HPDE6-E6E7 (cell line): ENCODE results near the gene ETV3L.
A peak's percentile ranks its signal among the peaks of the same experiment; 100 is the strongest.

Source experiments
- DNase-seq: peaks from one replicate; pipeline ENCODE4 v3.0.0; 2011; ENCODE audit warnings: missing footprints; ENCODE audit errors: extremely low spot score

Gene ETV3L

GRCh38 chr1:157099633-157100009 lies at the start of gene ETV3L:
TSS of gene ETV3L (minus strand) at chr1:157099808. CDS start at chr1:157099523, 285 bp downstream.
- no peak for DNase-seq

- DNase-seq, result no peak
Measured at GRCh38 chr1:157147906-157148700, 48.5 kb upstream of the ETV3L start.

GRCh38 chr1:157147037-157147436 lies 47.4 kb upstream of the ETV3L start:
- no peak for DNase-seq

DNA sequence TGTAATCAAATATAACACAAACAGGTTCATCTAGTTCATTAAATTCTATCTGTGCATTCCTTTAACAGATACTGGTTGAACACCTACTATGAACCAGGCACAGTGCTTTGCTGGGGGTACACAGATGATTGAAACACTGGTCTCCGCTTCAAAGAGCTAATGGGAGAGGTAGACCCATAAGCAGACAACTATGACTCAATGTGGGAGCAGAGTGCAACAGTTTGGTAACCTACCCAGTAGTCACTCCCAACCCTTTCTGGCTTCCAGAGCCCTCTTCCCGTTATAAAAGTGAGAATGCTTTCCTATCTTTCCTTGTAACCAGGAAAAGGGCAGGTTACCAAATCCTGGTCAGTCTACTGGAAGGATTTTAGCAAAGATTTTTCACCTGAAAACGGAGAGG lies 46.6 kb upstream of the ETV3L start:
- no peak for DNase-seq

- DNase-seq, result no peak
Measured at GRCh38 chr1:157145076-157145475, 45.5 kb upstream of the ETV3L start.

GRCh38 chr1:157144509-157144908 lies 44.9 kb upstream of the ETV3L start:
- DNase-seq, result no peak

GRCh38 chr1:157142765-157143423 lies 43.3 kb upstream of the ETV3L start:
- DNase-seq, result no peak

DNA sequence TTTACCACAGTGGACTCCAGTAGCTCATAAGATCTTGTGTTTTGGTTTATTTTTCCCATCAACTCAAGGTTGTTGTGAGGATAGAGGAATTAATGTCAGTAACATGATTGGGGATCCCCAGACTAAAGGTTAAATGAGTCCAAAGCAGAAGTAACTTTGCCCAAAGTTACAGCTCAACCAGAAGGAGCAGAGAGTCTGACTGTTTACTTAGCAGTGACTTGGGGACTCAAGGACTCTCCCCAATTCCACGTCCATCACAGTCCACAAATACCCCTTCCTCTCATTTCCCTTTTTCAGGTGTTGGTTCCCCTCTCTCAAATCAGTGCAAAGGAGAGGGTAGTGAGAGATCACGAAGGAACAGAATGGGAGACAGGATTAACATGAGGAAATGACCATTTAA lies 42.6 kb upstream of the ETV3L start:
- DNase-seq, result no peak

- DNase-seq, result no peak
Measured at GRCh38 chr1:157141212-157141855, 41.7 kb upstream of the ETV3L start.

GRCh38 chr1:157140063-157140588 lies 40.5 kb upstream of the ETV3L start:
- no peak for DNase-seq

DNA sequence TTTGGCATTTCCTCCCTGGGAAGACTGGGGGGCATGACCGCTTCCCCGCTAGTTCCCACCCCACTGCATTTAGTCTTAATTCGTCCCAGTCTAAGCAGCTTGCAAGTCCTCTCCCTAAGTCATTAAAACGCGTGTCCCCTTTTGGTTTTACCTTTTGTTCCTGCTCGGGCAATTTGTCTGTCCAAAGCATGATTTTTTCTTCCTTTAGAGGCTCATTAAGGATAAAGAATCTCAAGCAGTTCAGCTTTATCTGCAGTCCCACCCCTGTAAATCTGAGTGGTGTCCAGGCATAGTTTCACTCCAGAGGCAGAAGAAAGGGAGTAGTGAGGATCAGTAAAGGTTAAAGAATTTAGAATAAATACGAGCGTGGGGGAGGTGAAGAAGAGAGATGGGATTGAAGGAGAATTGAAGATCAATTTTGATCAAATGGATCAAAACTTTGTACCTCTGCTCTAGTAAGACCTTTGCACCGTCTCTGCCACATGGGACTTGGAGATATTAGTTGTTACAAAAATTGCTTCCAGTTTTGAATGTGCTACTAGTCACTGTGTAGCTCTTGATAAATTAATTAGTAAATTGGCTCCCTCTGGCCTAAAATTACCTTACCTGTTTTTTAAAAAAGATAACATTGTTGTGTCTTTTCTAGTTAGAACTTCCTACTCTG lies 39.6 kb upstream of the ETV3L start:
- no peak for DNase-seq

DNA sequence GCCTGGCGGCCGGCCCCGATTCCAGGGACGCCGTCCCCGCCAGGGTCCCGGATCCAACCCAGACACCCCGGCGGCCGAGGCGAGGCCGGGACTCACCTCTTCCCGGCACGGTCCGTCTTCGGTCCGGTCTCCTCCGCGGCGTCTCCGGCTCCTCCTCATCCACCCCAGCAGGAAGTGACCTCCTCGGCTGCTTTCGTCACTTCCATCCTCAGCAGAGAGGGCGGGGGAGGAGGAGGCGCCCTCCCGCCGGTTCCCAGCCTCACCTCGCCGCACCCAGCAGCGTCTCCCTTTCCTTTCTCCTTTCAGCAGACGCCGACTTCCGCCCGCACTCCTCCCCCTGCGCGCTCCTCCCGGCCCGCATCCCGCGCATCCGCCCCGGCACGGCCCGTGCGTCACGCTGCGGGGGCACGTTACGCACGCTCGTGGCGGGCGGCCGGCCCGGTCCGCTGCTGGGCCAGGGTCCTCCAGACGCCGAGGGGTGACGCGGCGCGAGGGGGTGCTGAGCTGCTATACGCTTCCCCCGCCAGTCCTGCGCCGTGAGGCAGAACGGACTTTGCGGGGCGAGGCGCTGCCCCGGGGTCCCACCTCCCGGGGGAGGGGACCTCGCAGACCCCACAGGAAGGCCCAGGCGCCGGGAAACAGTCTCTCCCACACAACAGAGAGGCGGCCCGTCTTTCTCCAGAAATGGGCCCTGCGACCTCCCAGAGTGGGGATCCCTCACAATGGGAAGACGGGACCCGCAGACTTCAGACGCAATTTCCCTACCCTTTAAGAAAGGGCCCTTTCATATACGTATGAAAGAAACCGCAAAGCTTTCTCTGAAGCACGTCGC lies 38.8 kb upstream of the ETV3L start, which contains the start of gene ETV3:
Gene ETV3 (minus strand): TSS at position 176 of the 832 bp plus-strand sequence. CDS start 2,043 bp downstream, outside the sequence.
- peak; percentile 92 for DNase-seq

DNA sequence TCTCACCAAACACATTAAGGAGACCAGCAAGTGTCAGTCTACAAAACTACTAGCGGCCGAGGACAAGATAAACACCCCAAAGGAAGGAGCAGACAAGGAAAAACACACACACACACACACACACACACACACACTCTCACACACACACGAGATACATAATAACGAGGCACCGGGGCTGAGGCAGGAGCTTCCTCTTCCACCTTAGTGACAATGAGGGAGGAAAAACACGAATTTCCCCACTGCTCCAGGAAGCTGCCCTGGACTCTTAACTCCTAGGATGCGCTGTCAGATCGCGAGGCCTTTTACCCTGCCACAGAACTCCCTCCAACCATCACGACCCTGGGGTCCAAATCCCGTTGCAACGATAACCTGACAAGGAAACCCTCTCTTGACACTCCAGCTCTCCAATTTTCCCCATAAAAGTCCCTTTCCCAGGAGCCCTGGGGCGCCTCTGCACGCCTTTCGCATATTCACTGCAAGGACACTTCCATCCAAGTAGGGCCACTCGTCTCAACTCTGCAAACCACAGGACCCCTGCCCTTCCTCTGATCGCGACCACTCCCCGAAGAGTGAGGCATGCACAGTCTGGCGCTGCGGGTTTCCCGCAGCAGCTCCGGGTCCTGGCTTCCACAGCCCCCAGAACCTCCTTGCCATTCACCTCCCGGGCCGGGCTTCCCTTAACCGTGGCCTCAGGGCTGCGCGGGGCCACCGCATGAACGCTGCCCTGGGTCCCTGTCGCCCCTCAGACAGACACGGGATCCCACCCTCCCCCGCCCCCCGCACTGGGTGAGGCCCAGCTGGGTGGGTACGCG lies 38.0 kb upstream of the ETV3L start:
- DNase-seq, result no peak

GRCh38 chr1:157137046-157137407 lies 37.4 kb upstream of the ETV3L start:
- DNase-seq, result no peak

- DNase-seq, result no peak
Measured at GRCh38 chr1:157136133-157136532, 36.5 kb upstream of the ETV3L start.

DNA sequence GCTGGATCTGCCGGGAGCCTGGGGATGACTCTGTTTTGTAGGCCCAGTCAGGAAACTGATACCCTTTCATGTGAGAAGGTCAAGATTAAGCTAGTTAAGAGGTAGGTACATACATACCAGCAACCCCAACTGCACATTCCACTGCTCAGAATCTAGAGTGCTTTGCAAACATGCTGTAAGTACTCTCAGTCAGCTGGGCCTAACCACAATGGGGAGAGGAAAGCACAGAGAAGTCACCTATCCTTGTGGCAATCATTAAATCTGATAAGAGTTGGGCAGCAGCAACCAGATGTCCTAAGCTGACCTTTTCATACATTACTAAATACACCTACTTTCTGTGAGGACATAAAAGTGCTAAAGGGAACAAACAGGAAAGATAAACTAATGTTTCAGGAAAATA lies 36.0 kb upstream of the ETV3L start:
- DNase-seq, result no peak

GRCh38 chr1:157135070-157135469 lies 35.5 kb upstream of the ETV3L start:
- DNase-seq, result no peak

DNA sequence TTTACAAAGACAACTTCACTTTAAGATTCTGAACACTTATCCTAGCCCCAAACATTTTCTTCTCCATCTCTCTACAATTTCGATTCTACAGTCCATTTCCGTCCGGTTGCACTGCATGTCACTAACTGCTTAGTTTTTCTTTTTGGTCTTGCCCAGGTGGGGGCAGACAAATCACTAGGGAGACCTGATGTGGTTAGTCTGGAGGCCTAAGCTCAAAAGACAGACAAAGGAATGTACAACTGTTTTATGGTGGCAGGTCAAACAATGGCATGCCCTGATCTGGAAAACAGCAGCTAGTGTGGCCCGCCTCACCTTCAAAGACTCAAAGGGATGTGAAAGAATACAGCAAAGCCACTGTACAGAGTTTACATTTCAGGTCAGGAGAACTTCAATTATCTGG lies 34.8 kb upstream of the ETV3L start:
- no peak for DNase-seq

- no peak for DNase-seq
Measured at GRCh38 chr1:157133426-157133825, 33.8 kb upstream of the ETV3L start.

GRCh38 chr1:157132616-157133167 lies 33.1 kb upstream of the ETV3L start:
- DNase-seq, result no peak
